ENCODE measurements around the gene KCNMA1.

GRCh38 chr10:77357611-77358310 is 279.8 kb downstream of the KCNMA1 start:
- TF ChIP-seq CTCF (IDR thresholded peaks at IDR 0.05) (no peak), EZH2 (IDR thresholded peaks at IDR 0.05; ENCODE audit: borderline replicate concordance, insufficient read depth, low read depth, low read length, poor library complexity, severe bottlenecking) (no peak)

Data from B cell (primary cell).